Esophagus squamous epithelium (tissue), 5 donors: ENCODE results near the gene XIAP. TPM values are rescaled to one million over a fixed set of nuclear protein-coding genes. Genes with fewer than 3 reads are reported as not detected.
"Not testable (repeated sequence)": the region's sequence is repeated elsewhere in the genome, so short reads cannot be mapped to it uniquely, and the experiment has no call there.

Experiments
- DNase-seq: peaks from one replicate; lab custom pipeline; 2025; lab: John Stamatoyannopoulos, UW
- H3K27ac ChIP-seq, 4 donors: fragments of 200-600 bp; sonication (generic); one replicate each; pipeline ENCODE4 v1.5.1; 2016 to 2019; ENCODE audit warnings: mild to moderate bottlenecking in 1 of 4
- H3K27me3 ChIP-seq, 4 donors: fragments of 200-600 bp; sonication (generic); 1 replicate in 3 of 4; 2 replicates in 1 of 4; pipeline versions ENCODE4 v1.5.1 to v1.6.0; 2017 to 2021; ENCODE audit warnings: antibody characterized with exemption in 1 of 4
- H3K36me3 ChIP-seq, 3 donors: fragments of 200-600 bp; sonication (generic); one replicate each; pipeline ENCODE4 v1.5.1; 2016 to 2019
- H3K4me1 ChIP-seq, 3 donors: fragments of 200-600 bp; sonication (generic); one replicate each; pipeline ENCODE4 v1.5.1; 2017 to 2019
- H3K4me3 ChIP-seq, 4 donors: fragments of 200-600 bp; sonication (generic); 1 replicate in 3 of 4; 2 replicates in 1 of 4; pipeline ENCODE4 v1.5.1; 2016 to 2019; ENCODE audit warnings: mild to moderate bottlenecking in 2 of 4, moderate library complexity in 1 of 4
- H3K9me3 ChIP-seq, 3 donors: fragments of 200-600 bp; sonication (generic); one replicate each; pipeline ENCODE4 v1.5.1; 2016 to 2019
- CTCF ChIP-seq, 6 experiments: fragments of 450-650 bp in 4 of 6; fragments of 200-600 bp in 2 of 6; sonication (generic) in 2 of 6; IDR thresholded peaks; one replicate each; pipeline ENCODE4 v1.5.1; 2016 to 2019; ENCODE audit warnings: antibody characterized with exemption in 6 of 6, mild to moderate bottlenecking in 4 of 6, moderate library complexity in 4 of 6
- POLR2A ChIP-seq, 4 donors: fragments of 450-650 bp; IDR thresholded peaks; one replicate each; pipeline ENCODE4 v1.6.1; 2017; ENCODE audit warnings: antibody characterized with exemption in 4 of 4, mild to moderate bottlenecking in 4 of 4, moderate library complexity in 3 of 4
- WGBS, 2 donors: methylation state at CpG; one replicate each; pipeline ENCODE4 v1.1.5; 2018; 5-methylcytosine and 5-hydroxymethylcytosine counted together
- intact Hi-C: fragments of 100-400 bp; cut with DNase I; formaldehyde crosslinking; loops from one replicate; pipeline ENCODE4 v1.15.0; 2022
- total RNA-seq, 4 donors: library from RNA; depleted of rRNA; stranded (reverse); fragments of >200 nt; gene quantifications; one replicate each; pipeline ENCODE4 v1.1.0, GENCODE V29; 2016
- donor health status: DM: yes; HTN: yes; CAD: no.

The XIAP gene
- total RNA-seq, result 10 to 100 TPM; 20.0 to 38.5 (median 30.8) TPM

DNA sequence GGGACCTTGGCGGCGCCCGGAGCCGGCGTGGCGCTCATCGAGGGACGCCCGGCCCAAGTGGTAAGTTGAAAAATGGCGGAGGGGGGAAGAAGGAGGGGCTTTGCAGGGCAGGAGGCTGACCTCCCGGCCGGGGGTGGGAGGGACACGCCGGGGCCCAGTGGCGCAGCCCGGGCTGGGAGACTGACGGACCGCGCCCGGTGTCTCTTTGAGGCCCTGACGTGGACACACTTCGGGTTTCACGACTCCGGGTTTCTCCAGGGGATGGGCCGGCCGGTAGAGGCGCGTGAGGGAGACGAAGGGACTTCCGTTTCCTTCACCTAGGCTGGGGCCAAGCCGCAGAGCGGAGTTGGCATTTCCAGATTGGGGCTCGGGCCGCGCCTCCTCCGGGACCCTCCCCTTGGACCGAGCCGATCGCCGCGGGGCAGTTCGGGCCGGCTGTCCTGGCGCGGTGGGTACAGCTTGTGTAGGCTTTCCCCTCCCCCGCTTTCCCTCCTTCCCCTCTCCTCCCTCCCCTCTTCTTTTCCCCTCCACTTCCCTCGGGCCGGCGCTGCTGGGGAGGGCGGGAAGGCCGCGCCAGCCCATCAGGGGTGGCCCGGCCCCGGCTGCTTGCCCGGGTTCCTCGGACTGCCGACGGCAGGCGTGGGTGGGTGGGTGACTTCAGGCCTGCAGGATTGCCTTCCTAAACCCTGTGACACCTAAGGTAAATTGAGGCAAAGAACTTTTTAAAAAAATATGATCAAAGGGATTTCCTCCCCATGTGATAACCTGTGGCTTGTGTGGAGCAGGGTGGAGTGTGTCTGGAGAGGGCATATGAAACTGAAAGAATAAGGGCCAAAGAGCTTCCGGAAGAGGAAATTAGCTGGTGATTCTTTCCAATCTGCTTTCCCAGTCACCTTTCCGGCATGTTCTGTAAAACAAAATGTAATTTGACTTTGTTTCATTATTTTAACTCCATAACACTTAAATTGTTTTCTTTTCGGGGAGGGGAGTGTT is at the start of gene XIAP:
Gene XIAP, plus strand, starts transcription at position 208 of the 993 bp plus-strand sequence. CDS start 25,610 bp downstream, outside the sequence.
- peak; percentile 18 for DNase-seq
- Histone ChIP-seq H3K36me3 (no peaks in the 10 kb centered on the region), H3K4me3 (peak within 1 kb of the TSS; percentile 61 to 73 (median 70)), H3K27me3 (no peaks in the 10 kb centered on the region), H3K9me3 (no peaks in the 10 kb centered on the region), H3K27ac (peak within 1 kb of the TSS; percentile 94 to 98 (median 97)), H3K4me1 (peaks cover 0 to 23% (median 0%) of the 10 kb centered on the region in 3 donors)
- 0 to 28% methylated on average over 3 to 21 of the region's 62 CpGs for WGBS, 2 donors
- intact Hi-C loops, result no loop called here
- TF ChIP-seq CTCF (IDR thresholded peaks at IDR 0.05) (peak in 1 of 6 experiments; percentile 12), POLR2A (IDR thresholded peaks at IDR 0.05) (peak in 2 of 4 donors; percentile 59)

DNA sequence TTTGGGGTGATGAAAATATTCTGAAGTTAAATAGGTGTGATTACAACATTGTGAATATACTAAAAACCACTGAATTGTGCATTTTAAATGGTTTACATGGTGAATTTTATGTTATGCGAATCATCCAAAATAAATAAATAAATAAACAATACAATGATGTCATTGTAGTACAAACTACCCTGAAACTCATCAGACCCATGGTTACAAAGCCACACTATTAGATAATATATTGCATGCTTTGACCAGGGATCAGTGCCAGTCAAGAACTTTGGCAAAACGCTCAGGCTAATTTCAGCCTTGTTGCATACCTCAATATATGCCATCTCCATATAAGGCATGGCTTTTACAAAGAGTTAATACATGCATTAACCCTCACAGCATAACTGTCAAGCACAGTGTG is 45.5 kb upstream of the XIAP start:
- H3K27me3 ChIP-seq, result no peaks in the 10 kb centered on the region
- 53 to 63% methylated on average over 2 of the region's 2 CpGs for WGBS, 2 donors
- DNase-seq, result no peak
- intact Hi-C loops, result no loop called here
- TF ChIP-seq CTCF (IDR thresholded peaks at IDR 0.05), result no peak
- TF ChIP-seq POLR2A (IDR thresholded peaks at IDR 0.05), result no peak
- H3K9me3 ChIP-seq, result no peaks in the 10 kb centered on the region
- peaks cover 0 to 5% (median 0%) of the 10 kb centered on the region in 3 donors for H3K4me1 ChIP-seq
- no peaks in the 10 kb centered on the region for H3K36me3 ChIP-seq
- H3K4me3 ChIP-seq, result no peak overlapping the region
- no peak overlapping the region for H3K27ac ChIP-seq

- intact Hi-C loops, DNase-seq, H3K27ac ChIP-seq, H3K27me3 ChIP-seq, H3K4me3 ChIP-seq, H3K4me1 ChIP-seq, H3K36me3 ChIP-seq, H3K9me3 ChIP-seq: not testable (repeated sequence)
- 66% methylated on average over 4 of the region's 12 CpGs; no CpG with 5 or more reads in 1 of the 2 donors for WGBS, 2 donors
Measured at GRCh38 chrX:123814934-123815394, 44.9 kb upstream of the XIAP start.

DNA sequence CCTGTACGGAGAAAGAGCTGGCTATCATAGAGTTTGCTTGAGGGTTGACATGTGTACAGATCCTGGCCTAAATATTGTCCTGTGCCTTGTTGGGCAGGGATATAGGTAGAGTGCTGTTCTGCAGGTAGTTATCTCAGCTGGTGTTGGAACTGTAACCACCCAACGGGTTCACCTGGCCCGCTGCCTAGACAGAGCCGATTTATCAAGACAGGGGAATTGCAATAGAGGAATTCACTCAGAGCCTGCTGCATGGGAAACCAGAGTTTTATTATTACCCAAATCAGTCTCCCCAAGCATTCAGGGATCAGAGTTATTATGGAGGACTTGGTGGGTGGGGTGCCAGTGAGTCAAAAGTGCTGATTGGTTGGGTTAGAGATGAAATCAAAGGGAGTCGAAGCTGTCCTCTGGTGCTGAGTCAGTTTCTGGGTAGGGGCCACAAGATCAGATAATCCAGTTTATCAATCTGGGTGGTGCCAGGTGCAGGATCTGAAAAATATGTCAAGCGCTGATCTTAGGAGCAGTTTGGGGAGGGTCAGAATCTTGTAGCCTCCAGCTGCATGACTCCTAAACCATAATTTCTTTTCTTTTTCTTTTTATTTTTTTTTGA is 42.5 kb upstream of the XIAP start:
- Histone ChIP-seq H3K4me1 (peaks cover 0 to 5% (median 0%) of the 10 kb centered on the region in 3 donors), H3K4me3 (no peak overlapping the region), H3K27me3 (no peaks in the 10 kb centered on the region), H3K9me3 (no peaks in the 10 kb centered on the region), H3K36me3 (no peaks in the 10 kb centered on the region), H3K27ac (no peak overlapping the region)
- intact Hi-C loops, result no loop called here
- no peak for DNase-seq
- TF ChIP-seq CTCF (IDR thresholded peaks at IDR 0.05) (no peak), POLR2A (IDR thresholded peaks at IDR 0.05) (no peak)
- WGBS, 2 donors, result 48 to 85% methylated on average over 3 to 6 of the region's 6 CpGs

DNA sequence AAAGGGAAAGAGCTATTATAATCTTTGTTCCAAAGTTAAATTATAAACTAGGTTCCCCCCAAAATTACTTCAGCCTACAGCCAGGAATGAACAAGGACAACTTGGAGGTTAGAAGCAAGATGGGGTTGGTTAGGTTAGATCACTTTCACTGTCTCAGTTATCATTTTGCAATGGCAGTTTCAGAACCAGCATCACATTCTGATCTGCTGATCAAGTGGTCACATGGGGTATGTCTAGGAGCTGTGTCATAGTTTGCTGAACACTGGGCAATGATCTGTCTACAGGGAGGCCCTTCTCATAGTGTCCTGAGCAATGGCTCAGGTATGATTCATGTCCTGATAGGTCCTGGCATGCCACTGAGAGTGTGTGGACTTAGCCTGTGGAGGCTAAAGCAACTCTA is 41.6 kb upstream of the XIAP start:
- Histone ChIP-seq H3K36me3 (no peaks in the 10 kb centered on the region), H3K9me3 (no peaks in the 10 kb centered on the region), H3K4me3 (no peak overlapping the region), H3K27ac (peak overlapping the region in 1 of 4 donors; percentile 21), H3K4me1 (peaks cover 0 to 5% (median 0%) of the 10 kb centered on the region in 3 donors), H3K27me3 (no peaks in the 10 kb centered on the region)
- intact Hi-C loops, result no loop called here
- DNase-seq, result no peak
- no peak for TF ChIP-seq CTCF (IDR thresholded peaks at IDR 0.05)
- TF ChIP-seq POLR2A (IDR thresholded peaks at IDR 0.05), result no peak
